Parathyroid adenoma (tissue), 2 donors: ENCODE data around the gene SMIM17.

Source experiments
- H2AFZ ChIP-seq: fragments of 300-600 bp; sonication (generic); one replicate; pipeline ENCODE4 v1.7.0; 2017; ENCODE audit warnings: antibody characterized with exemption, mild to moderate bottlenecking
- H3K27ac ChIP-seq: fragments of 300-600 bp; sonication (generic); one replicate; pipeline ENCODE4 v1.7.0; 2017
- H3K27me3 ChIP-seq: fragments of 300-600 bp; sonication (generic); one replicate; pipeline ENCODE4 v1.7.0; 2017; ENCODE audit warnings: low read length; ENCODE audit not compliant: control insufficient read depth, insufficient read depth
- H3K36me3 ChIP-seq: fragments of 300-600 bp; sonication (generic); one replicate; pipeline ENCODE4 v1.7.0; 2017; ENCODE audit warnings: low read length; ENCODE audit not compliant: control insufficient read depth, insufficient read depth
- H3K4me1 ChIP-seq: fragments of 300-600 bp; sonication (generic); one replicate; pipeline ENCODE4 v1.7.0; 2017; ENCODE audit warnings: control low read depth
- H3K4me2 ChIP-seq: fragments of 300-600 bp; sonication (generic); one replicate; pipeline ENCODE4 v1.7.0; 2017; ENCODE audit warnings: low read length
- H3K4me3 ChIP-seq: fragments of 300-600 bp; sonication (generic); one replicate; pipeline ENCODE4 v1.7.0; 2017; ENCODE audit warnings: low read depth, low read length
- H3K79me2 ChIP-seq: fragments of 300-600 bp; sonication (generic); one replicate; pipeline ENCODE4 v1.7.0; 2017; ENCODE audit warnings: control low read depth
- H3K9ac ChIP-seq: fragments of 300-600 bp; sonication (generic); one replicate; pipeline ENCODE4 v1.7.0; 2017; ENCODE audit warnings: mild to moderate bottlenecking
- H3K9me3 ChIP-seq: fragments of 300-600 bp; sonication (generic); one replicate; pipeline ENCODE4 v1.7.0; 2017; ENCODE audit warnings: low read length; ENCODE audit not compliant: control insufficient read depth
- TF ChIP-seq, protein P1 (sequence below): fragments of 300-600 bp; sonication (generic); IDR thresholded peaks from one replicate; pipeline ENCODE4 v1.7.0; 2017; ENCODE audit warnings: antibody characterized with exemption, mild to moderate bottlenecking
- donor health status: primary hyperparathyroidism.

The SMIM17 gene

GRCh38 chr19:56639217-56639616 lies 3.7 kb upstream of the SMIM17 start:
- Histone ChIP-seq H3K4me3 (no peak overlapping the region), H2AFZ (no peak overlapping the region), H3K79me2 (no peaks in the 10 kb centered on the region), H3K27ac (no peak overlapping the region), H3K4me2 (no peak overlapping the region), H3K4me1 (no peaks in the 10 kb centered on the region), H3K36me3 (no peaks in the 10 kb centered on the region), H3K27me3 (no peaks in the 10 kb centered on the region), H3K9me3 (peaks cover 3% of the 10 kb centered on the region), H3K9ac (no peak overlapping the region)
- TF ChIP-seq, protein P1, sequence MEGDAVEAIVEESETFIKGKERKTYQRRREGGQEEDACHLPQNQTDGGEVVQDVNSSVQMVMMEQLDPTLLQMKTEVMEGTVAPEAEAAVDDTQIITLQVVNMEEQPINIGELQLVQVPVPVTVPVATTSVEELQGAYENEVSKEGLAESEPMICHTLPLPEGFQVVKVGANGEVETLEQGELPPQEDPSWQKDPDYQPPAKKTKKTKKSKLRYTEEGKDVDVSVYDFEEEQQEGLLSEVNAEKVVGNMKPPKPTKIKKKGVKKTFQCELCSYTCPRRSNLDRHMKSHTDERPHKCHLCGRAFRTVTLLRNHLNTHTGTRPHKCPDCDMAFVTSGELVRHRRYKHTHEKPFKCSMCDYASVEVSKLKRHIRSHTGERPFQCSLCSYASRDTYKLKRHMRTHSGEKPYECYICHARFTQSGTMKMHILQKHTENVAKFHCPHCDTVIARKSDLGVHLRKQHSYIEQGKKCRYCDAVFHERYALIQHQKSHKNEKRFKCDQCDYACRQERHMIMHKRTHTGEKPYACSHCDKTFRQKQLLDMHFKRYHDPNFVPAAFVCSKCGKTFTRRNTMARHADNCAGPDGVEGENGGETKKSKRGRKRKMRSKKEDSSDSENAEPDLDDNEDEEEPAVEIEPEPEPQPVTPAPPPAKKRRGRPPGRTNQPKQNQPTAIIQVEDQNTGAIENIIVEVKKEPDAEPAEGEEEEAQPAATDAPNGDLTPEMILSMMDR, result no peak

DNA sequence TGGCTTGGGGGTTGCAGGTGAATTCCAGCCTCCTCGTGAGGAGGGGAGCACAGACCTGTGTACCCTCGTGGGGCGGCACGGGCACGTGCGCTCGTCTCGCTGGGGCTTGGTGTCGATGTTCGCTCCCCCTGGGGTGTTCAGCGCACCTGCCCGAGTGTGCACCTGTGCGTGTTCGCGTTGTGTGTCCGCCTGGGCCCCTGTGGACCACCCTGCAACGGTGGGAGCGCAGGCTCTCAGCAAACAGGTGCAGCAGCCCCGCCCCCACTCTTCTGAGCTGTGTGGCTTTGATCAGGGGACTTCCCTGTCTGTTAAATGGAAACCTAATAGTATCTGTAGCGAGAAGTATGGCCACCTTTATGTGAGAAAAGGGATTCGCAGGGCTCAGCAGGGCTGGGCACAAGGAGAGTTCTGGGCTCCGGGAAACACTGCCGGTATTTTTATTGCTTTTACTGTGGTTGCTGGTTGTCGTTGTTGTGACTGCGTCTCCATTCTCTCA lies 549 bp downstream of the SMIM17 start:
- H3K4me3 ChIP-seq, result no peak overlapping the region
- no peaks in the 10 kb centered on the region for H3K9me3 ChIP-seq
- H3K27me3 ChIP-seq, result no peaks in the 10 kb centered on the region
- H3K4me2 ChIP-seq, result no peak overlapping the region
- no peak overlapping the region for H3K9ac ChIP-seq
- H3K79me2 ChIP-seq, result no peaks in the 10 kb centered on the region
- no peak overlapping the region for H2AFZ ChIP-seq
- no peak overlapping the region for H3K27ac ChIP-seq
- no peaks in the 10 kb centered on the region for H3K36me3 ChIP-seq
- TF ChIP-seq, protein P1, result no peak
- H3K4me1 ChIP-seq, result no peaks in the 10 kb centered on the region

DNA sequence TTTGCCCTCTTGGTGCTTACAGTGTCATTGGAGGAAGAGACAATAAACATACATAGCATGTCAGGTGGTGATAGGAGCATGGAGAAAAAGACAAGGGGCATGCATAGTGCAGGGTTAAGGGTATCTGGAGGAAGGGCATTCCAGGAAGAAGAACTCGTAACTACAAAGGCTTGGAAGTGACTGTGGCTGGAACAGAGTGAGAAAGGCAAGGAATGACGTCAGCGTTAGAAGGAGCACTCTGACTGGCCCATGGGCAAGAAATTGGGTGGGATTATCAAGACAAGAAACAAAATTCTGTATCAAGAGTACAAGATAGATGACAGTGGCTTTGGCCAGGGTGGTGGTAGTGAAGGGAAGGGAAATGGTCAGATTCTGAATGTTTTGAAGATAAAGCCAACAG lies 11.2 kb downstream of the SMIM17 start:
- no peaks in the 10 kb centered on the region for H3K4me1 ChIP-seq
- H3K4me2 ChIP-seq, result no peak overlapping the region
- H3K9ac ChIP-seq, result no peak overlapping the region
- no peaks in the 10 kb centered on the region for H3K27me3 ChIP-seq
- H3K79me2 ChIP-seq, result no peaks in the 10 kb centered on the region
- H2AFZ ChIP-seq, result no peak overlapping the region
- H3K9me3 ChIP-seq, result no peaks in the 10 kb centered on the region
- H3K4me3 ChIP-seq, result no peak overlapping the region
- no peaks in the 10 kb centered on the region for H3K36me3 ChIP-seq
- TF ChIP-seq, protein P1, result no peak
- H3K27ac ChIP-seq, result no peak overlapping the region

- no peak overlapping the region for H3K27ac ChIP-seq
- H3K4me1 ChIP-seq, result no peaks in the 10 kb centered on the region
- no peaks in the 10 kb centered on the region for H3K36me3 ChIP-seq
- H3K4me3 ChIP-seq, result no peak overlapping the region
- TF ChIP-seq, protein P1, result peak; percentile 23
- peak overlapping the region; percentile 8 for H2AFZ ChIP-seq
- no peak overlapping the region for H3K9ac ChIP-seq
- no peaks in the 10 kb centered on the region for H3K79me2 ChIP-seq
- H3K27me3 ChIP-seq, result no peaks in the 10 kb centered on the region
- peak overlapping the region; percentile 57 for H3K4me2 ChIP-seq
- no peaks in the 10 kb centered on the region for H3K9me3 ChIP-seq
Measured at GRCh38 chr19:56660381-56661107, 17.6 kb downstream of the SMIM17 start.

DNA sequence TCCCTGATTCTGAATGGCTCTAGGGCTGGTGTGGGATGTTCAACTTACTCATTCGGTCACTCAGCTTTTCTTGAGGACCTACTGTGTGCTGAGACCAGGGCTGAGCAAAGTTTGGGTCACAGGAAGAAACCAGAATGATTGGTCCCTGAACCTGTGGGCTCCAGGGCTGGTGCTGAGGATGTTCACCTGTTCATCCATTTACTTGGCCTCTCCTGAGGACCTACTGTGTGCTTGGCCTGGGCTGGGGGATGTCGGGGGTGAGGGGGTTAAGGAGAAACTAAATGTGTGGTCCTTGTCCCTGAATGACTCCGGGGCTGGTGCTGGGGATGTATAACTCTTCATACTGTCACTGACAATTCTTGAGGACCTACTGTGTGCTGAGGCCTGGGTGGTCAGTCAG lies 18.3 kb downstream of the SMIM17 start:
- H3K79me2 ChIP-seq, result no peaks in the 10 kb centered on the region
- H2AFZ ChIP-seq, result no peak overlapping the region
- no peak overlapping the region for H3K4me2 ChIP-seq
- no peaks in the 10 kb centered on the region for H3K36me3 ChIP-seq
- TF ChIP-seq, protein P1, result no peak
- H3K9me3 ChIP-seq, result no peaks in the 10 kb centered on the region
- H3K4me3 ChIP-seq, result no peak overlapping the region
- no peaks in the 10 kb centered on the region for H3K4me1 ChIP-seq
- no peak overlapping the region for H3K27ac ChIP-seq
- H3K27me3 ChIP-seq, result no peaks in the 10 kb centered on the region
- no peak overlapping the region for H3K9ac ChIP-seq
